ENCODE data around the gene NBEAL2.
"Not testable (repeated sequence)": the region's sequence is repeated elsewhere in the genome, so short reads cannot be mapped to it uniquely, and the experiment has no call there.

The NBEAL2 gene

GRCh38 chr3:47028146-47028545 is 48.7 kb downstream of the NBEAL2 start:
- no peak for DNase-seq (ENCODE audit: extremely low read depth, low read depth)
- no peak for TF ChIP-seq CTCF (IDR thresholded peaks at IDR 0.05; ENCODE audit: low read depth, low read length)

GRCh38 chr3:47028667-47029066 is 49.2 kb downstream of the NBEAL2 start:
- DNase-seq (ENCODE audit: extremely low read depth, low read depth): no peak
- no peak for TF ChIP-seq CTCF (IDR thresholded peaks at IDR 0.05; ENCODE audit: low read depth, low read length)

DNA sequence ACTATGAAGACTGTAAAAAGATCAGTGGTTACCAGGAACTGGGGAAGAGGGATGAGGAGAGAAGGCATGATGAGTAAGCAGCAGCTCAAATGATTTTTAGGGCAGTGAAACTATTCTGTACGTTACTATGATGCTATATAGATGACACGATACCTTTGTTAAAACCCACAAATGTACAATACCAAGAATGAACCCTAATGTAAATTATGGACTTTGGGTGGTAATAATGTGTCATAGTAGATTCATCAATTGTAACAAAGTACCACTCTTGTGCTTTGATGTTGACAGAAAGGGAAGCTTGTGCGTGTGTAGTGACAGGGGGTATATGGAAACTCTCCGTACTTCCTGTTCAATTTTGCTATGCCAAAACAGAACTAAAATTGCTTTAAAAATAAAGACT is 51.6 kb downstream of the NBEAL2 start:
- not testable (repeated sequence) for DNase-seq (ENCODE audit: extremely low read depth, low read depth)

GRCh38 chr3:47034868-47035489 is 55.5 kb downstream of the NBEAL2 start:
- DNase-seq (ENCODE audit: extremely low read depth, low read depth): no peak
- no peak for TF ChIP-seq CTCF (IDR thresholded peaks at IDR 0.05; ENCODE audit: low read depth, low read length)

DNA sequence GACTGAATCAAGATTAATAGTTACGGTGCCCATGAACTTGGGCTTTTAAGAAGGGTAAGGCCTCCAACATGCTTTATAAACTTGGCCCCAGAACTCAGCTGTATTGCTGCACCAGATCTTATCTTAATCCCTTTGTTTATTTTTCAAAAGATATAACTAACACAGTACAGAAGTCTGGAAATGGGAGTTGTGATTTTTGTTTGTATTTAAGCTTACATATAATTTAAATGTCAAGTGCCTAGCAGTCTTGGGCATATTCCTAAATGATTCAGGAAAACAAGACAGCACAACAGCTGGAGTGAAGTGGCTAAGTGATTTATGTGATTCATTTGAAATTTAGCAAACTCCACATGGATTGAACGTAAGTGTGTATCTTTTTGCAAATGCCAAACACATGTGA is 56.2 kb downstream of the NBEAL2 start:
- TF ChIP-seq CTCF (IDR thresholded peaks at IDR 0.05; ENCODE audit: low read depth, low read length): no peak
- DNase-seq (ENCODE audit: extremely low read depth, low read depth): peak; percentile 86

DNA sequence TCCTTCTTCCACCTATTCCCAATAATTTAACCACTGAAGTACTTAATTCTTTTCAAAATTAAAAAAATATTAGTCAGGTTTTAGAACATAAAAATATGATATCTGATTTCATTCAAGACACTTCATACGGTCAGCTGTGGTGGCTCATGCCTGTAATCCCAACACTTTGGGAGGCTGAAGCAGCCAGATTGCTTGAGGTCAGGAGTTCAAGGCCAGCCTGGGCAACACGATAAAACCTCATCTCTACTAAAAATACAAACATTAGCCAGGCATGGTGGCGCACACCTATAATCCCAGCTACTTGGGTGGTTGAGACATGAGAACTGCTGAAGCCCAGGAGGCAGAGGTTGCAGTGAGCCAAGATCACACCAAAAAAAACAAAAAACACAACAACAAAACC is 56.7 kb downstream of the NBEAL2 start:
- TF ChIP-seq CTCF (IDR thresholded peaks at IDR 0.05; ENCODE audit: low read depth, low read length): no peak

DNA sequence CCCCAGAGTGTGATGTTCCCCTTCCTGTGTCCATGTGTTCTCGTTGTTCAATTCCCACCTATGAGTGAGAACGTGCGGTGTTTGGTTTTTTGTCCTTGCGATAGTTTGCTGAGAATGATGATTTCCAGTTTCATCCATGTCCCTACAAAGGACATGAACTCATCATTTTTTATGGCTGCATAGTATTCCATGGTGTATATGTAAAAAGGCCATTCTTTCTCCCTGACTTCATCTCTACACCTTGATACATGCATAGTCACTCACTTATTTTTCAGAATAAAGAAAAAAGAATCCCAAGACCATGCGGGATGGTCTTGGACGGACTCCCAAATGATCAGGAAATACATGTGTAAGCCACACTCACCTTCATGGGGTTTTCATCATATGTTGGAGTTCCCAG is 57.8 kb downstream of the NBEAL2 start:
- not testable (repeated sequence) for DNase-seq (ENCODE audit: extremely low read depth, low read depth)

More for the DNA sequence above, 56.7 kb downstream of the NBEAL2 start:
- no peak for DNase-seq (ENCODE audit: extremely low read depth, low read depth)

DNA sequence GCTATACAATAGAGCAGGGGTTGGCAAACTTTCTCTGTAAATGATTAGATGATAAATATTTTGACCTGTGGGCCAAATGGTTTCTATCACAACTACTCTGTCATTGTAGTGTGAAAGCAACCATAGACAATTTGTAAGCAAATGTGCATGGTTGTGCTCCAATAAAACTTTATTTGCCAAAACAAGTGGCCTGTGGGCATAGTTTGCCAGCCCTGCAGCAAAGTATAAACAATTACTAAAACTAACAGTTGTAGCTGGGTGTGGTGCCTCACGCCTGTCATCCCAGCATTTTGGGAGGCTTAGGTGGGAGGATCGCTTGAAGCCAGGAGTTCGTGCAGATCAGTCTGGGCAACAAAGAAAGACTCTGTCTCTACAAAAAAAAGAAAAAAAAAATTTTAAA is 61.6 kb downstream of the NBEAL2 start:
- DNase-seq (ENCODE audit: extremely low read depth, low read depth): no peak
- TF ChIP-seq CTCF (IDR thresholded peaks at IDR 0.05; ENCODE audit: low read depth, low read length): no peak
